Frontal cortex (tissue), 4 donors: ENCODE data around the gene TEKT5. TPM values are rescaled to one million over a fixed set of nuclear protein-coding genes. Genes with fewer than 3 reads are reported as not detected.
A peak's percentile ranks its signal among the peaks of the same experiment; 100 is the strongest.

Source experiments
- DNase-seq, 2 donors: peaks; one replicate each; pipeline ENCODE4 v3.0.0; 2012; ENCODE audit warnings: low spot score in 2 of 2
- FAIRE-seq: peaks from 2 replicates; lab custom pipeline; 2012; peaks lifted over from hg19 to GRCh38; lab: Jason Lieb, UNC
- small RNA-seq: library from RNA; depleted of rRNA; stranded (forward); fragments of <200 nt; gene quantifications from one replicate; pipeline ENCODE3, GENCODE V24; 2014
- total RNA-seq: library from RNA; depleted of rRNA; stranded (reverse); fragments of >200 nt; gene quantifications from one replicate; pipeline ENCODE4 v1.2.3, GENCODE V29; 2014
- donor health status: control.
- donor health status: control.
- donor health status: control.

TEKT5 gene
- total RNA-seq, 1 donor from 2014 or later = 1.6 TPM

DNA sequence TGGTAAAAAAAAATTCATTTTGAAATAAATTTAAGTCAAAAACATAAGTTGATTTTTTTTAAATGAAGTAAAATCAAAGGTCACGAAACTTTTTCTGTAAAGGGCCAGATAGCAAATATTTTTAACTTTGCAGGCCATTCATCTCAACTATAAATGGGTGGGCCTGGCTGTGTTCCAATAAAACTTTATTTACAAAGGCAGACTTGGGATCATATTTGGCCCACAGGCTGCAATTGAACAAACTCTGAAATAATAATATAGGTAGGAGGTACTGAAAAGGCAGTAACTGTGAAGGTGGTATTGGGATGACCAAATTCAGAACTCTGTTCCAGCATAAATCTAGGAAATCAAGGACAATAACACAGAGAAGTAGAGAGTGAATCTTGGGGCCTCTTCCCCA lies 102.1 kb downstream of the TEKT5 start:
- FAIRE-seq = no peak
- no peak for DNase-seq

DNA sequence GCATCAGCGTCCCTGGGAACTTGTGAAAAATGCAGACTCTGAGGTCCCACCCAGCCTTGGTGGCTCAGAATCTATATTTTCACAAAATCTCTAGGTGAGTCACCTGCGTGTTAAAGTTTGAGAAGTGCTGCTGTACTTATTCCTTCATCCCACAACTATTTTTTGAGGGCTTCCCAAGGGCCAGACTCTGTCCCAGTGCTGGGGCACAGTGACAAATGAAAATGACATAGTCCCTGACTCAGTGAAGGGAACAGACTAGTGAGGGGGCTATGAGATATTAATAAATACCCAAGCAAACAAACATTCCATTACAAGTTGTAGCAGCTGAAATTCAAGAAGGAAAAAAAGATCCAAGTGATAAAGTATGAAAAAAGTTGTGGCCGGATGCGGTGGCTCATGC lies 104.4 kb downstream of the TEKT5 start:
- FAIRE-seq (no peak), DNase-seq (no peak)

DNA sequence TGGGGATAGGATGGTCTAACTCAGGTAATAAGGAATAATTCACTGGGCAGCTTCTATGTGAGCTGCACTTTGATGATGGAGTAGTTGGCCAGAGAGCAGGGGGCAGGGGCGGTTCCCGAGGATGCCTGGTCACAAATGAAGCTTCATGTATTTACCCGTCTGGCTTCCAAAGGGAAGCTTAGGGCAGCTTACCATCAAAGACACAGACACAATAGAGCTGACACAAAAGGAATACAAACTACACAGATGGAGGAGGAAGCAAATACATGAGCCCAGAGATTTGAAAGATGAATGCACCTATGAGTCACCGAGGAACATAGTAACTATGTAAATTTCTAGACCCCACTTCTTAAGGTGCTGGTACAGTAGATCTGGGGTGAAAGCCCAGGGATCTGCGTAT lies 105.6 kb downstream of the TEKT5 start:
- no peak for DNase-seq

DNA sequence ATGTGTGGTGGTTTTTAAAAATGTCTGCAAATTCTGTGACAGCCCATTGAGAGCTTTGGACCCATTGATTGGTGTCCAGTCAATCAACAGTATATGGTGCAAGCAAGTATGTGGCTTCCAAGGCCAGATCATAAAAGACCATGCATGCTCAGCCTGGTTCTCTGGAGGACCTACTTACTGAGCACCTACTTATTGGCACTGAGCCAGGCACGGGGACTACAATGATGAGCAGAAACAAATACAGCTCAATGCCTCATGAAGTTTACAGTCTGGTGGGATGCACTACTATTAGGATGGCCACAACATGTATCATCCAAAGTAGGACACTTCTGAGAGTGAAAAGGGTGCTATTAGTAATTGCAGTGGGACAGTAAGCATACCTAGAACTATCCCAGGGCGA lies 107.1 kb downstream of the TEKT5 start:
- FAIRE-seq = no peak
- DNase-seq = no peak

More for the DNA sequence above, 105.6 kb downstream of the TEKT5 start:
- no peak for FAIRE-seq

DNA sequence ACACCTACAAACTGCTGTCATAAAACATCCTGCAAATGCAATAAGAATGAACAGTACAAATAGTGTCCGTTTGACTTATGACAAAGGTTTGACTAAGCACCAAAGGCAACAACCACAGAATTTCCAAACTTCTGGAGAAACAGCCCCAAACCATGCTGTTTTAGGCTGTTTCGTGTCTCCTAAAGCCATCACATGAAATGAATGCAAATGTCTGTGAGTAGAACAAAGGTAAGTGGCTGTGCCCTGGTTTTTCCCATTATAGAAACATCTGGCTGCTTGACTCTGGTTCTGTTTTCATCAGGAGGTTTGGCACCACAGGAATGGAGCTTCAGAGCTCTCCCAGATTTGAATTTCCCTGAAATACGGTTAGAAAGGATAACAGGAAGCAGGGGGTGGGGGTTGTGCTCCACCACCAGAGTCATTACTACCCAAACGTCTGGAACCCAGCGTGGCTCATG lies 109.7 kb downstream of the TEKT5 start:
- DNase-seq = no peak
- FAIRE-seq = no peak

DNA sequence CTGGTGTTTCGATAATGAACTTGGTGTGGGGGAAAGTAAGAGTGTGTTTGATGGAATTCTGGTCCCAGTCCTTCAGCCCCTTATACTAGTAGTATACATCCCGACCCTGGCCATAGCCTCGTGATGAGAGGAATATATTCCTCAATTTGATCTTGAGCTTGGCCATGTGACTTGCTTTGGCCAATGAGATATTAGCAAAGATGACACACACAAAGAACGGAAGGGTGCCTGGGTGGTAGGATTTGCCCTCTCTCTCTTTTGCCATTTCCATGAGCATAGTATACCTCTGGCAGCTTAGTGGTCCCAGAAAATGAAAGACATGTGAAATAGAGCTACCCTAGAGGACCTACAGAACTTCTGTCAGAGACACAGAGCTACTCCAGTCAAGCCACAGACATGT lies 111.5 kb downstream of the TEKT5 start:
- DNase-seq = no peak
- no peak for FAIRE-seq

DNA sequence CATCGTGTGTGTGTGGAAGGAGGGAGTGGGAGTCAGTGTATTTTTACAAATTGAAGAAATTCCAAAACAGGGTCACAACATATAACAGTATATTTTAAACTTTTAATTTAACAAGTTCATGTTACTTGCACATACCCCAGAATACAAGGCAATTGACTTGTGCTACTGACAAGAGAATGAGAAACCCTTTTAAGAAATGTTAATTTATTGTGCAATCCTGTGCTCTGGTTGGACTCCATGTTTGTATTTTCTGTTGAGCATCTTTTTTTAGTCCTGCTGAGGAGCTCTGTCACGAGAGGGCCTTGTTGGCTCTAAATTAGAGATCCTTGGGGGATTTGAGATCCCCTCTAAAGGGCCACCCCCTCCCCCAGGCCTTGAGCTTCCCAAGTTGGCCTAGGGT lies 113.2 kb downstream of the TEKT5 start:
- no peak for FAIRE-seq

DNA sequence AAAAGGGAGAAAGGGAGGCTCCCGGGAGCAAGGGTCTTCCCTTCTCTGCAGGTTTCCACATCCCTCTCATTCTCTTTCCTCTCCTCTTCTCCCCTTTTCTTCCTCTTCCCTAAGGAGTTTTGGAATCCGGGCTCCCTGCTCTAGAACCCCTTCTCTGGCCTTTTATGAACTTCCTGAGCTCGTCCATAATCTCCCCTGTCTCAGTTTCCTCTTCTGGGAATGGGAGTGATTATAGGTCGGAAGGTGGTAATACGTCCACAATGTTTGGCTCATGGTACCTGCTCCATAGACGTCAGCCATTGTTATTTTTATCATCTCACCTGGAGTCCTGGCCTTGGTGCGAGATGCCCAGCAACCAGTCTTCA lies 113.9 kb downstream of the TEKT5 start:
- DNase-seq (no peak), FAIRE-seq (no peak)

More for the DNA sequence above, 113.2 kb downstream of the TEKT5 start:
- DNase-seq = no peak

DNA sequence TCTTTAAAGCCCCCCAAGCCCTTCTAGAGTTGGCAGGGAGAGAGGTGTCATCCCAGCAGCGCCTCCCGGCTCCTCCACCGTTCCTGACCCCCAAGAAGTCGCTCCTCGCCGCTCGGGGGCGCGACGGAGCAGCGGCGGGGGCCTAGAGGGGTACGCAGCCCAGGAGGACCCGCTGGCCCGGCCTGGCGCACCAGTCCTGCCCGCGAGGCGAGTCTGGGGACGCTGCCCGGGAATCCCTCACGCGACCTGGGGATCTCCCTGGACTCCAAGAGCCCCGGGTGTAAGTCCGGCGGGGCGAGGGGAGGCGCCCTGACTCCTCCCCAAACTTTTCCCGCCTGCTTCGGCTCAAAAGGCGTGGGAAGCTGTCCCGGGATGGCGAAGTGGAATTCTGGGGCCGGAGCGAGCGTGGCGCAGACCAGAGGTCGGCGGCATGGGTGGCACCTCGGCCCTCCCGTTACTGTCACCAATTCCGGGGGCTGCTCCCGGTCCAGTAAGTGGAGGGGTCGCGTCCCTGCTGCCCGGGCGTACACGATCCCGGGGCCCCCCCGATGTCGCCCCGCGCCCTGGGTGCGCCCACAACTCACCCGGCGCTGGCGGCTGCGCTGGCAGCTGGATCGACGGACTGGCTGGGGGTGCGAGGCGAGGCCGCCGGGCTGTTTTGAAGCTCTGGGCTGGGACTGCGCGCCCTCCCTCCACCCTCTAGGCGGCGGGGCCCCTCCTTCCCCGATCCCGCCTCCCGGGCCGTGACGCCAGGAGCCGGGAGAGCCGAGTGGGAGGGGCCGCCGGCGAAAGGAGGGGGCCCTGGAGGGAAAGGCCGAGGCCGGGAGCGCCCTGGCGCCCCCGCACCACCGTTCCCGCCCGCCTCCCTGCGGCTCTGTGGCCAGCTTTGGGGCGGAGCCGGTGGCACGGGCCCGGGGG lies 114.5 kb downstream of the TEKT5 start, which contains the start of gene EMP2:
TSS of gene EMP2 (minus strand) at position 634 of the 918 bp plus-strand sequence. CDS start 32,981 bp downstream, outside the sequence.
- FAIRE-seq = no peak
- DNase-seq = peak; percentile 73 to 89

DNA sequence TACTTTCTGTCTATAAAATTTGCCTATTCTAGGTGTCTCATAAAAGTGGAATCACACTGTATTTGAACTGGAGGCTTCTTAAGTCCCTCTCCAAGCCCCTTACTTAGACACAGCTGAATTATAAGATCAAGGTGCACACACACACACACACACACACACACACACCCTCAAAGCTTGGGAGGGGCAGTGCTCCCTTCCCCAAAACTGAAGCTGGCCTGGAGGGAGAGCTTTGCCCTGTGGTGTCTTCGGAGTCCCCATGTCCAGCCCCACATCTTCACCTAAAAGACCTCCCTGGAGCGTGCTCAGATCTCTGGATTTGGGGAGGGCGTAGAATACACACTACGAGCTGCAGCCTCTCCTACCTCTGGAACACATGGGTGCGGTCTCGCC lies 115.2 kb downstream of the TEKT5 start:
- FAIRE-seq (no peak), DNase-seq (no peak)

DNA sequence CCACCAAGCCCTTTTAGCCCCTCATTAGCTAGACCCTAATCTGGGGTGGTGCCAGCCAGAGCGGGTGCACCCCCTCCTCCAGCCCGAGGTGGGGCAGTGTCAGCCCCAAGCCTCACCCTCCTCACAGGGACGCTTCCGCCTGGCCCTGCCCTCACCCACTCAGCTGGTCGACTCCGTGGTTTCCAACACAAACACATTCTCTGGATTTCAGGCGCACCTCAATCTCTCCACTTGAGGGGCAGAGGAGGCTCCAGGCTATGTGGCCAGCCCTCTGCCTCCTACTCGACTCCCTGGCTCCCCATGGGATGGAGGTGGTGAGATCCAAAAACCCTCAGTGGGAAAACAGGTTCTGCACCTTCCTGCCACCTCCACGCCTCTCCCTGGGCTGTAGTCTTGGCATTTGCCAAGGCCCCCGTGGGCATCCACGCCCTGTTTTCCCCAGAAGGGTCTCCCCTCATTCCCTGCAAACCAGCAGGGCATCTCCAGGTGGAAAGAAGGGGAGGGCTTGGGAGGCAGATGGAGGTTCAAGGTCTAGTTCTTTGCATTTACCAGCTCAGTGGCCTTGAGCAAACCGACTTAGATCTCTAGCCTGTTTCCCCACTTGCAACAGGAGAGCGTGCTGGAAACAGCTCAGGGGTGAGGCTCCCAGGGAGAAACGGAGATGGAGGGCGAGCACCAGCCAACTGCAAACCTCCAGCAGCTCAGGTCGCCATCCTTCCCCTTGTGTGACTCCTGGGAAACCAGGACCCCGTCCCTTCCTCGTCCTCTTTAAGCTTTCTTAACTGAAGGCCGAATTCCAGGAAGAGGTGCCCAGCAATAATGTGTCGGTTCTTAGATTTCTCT lies 116.0 kb downstream of the TEKT5 start:
- DNase-seq (no peak), FAIRE-seq (no peak)

Small RNA genes within 50 kb of the gene (small RNA-seq; reads per million reads assigned to genes)
- gene MTND4LP24 (not detected), gene MTND6P33 (not detected)

Other genes starting within 250 kb of the TEKT5 start
- 2.4 TPM for gene EMP2, start 114.3 kb downstream of the TEKT5 start, total RNA-seq
- 14.3 TPM for gene NUBP1, start 48.9 kb upstream of the TEKT5 start, total RNA-seq
- 17.5 TPM for gene TVP23A, start 123.9 kb upstream of the TEKT5 start, total RNA-seq
- gene CIITA, start 182.3 kb upstream of the TEKT5 start, total RNA-seq = under 0.01 TPM
- gene DEXI, start 247.5 kb upstream of the TEKT5 start, total RNA-seq = 8.2 TPM
- gene CLEC16A, start 249.6 kb upstream of the TEKT5 start, total RNA-seq = 31.4 TPM